Astrocyte (in vitro differentiated cells and primary cell): ENCODE data around the gene JTB. TPM values are rescaled to one million over a fixed set of nuclear protein-coding genes. Genes with fewer than 3 reads are reported as not detected.

Source experiments
- DNase-seq: peaks from one replicate; pipeline ENCODE4 v3.0.0-alpha.2; 2010; ENCODE audit warnings: low read depth
- FAIRE-seq: peaks from 2 replicates; lab custom pipeline; 2011; peaks lifted over from hg19 to GRCh38; lab: Jason Lieb, UNC
- H2AFZ ChIP-seq: 2 replicates; pipeline ENCODE4 v1.6.0; 2012; ENCODE audit warnings: low read depth, low read length, inconsistent platforms
- H3K27ac ChIP-seq: 2 replicates; pipeline ENCODE4 v1.5.1; 2011; ENCODE audit warnings: low read depth, low read length, inconsistent platforms
- H3K27me3 ChIP-seq: 2 replicates; pipeline ENCODE4 v1.6.0; 2011; ENCODE audit warnings: low read length, inconsistent platforms; ENCODE audit not compliant: insufficient read depth
- H3K36me3 ChIP-seq: 2 replicates; pipeline ENCODE4 v1.5.1; 2011; ENCODE audit warnings: low read length, inconsistent platforms; ENCODE audit not compliant: insufficient read depth
- H3K4me1 ChIP-seq: 2 replicates; pipeline ENCODE4 v1.5.1; 2011; ENCODE audit warnings: low read length, inconsistent platforms; ENCODE audit not compliant: insufficient read depth
- H3K4me2 ChIP-seq: 2 replicates; pipeline ENCODE4 v1.6.0; 2012; ENCODE audit warnings: low read length, inconsistent platforms
- H3K4me3 ChIP-seq: 2 replicates; pipeline ENCODE4 v1.5.1; 2011; ENCODE audit warnings: low read depth, mild to moderate bottlenecking, low read length, inconsistent platforms; ENCODE audit not compliant: insufficient read depth
- H3K79me2 ChIP-seq: 2 replicates; pipeline ENCODE4 v1.6.0; 2012; ENCODE audit warnings: mild to moderate bottlenecking, low read length, inconsistent platforms; ENCODE audit not compliant: insufficient read depth
- H3K9ac ChIP-seq: 2 replicates; pipeline ENCODE4 v1.6.0; 2012; ENCODE audit warnings: mild to moderate bottlenecking, low read length, inconsistent platforms
- H3K9me3 ChIP-seq: 2 replicates; pipeline ENCODE4 v1.5.1; 2012; ENCODE audit warnings: low read depth, mild to moderate bottlenecking, low read length, inconsistent platforms; ENCODE audit not compliant: insufficient read depth
- H4K20me1 ChIP-seq: 2 replicates; pipeline ENCODE4 v1.6.0; 2012; ENCODE audit warnings: low read length, inconsistent platforms; ENCODE audit not compliant: insufficient read depth
- H3K27ac Mint-ChIP-seq: one replicate; pipeline ENCODE4 v1.8.0; 2021; ENCODE audit warnings: mild to moderate bottlenecking, mixed read lengths; ENCODE audit not compliant: unreplicated experiment
- H3K27me3 Mint-ChIP-seq: one replicate; pipeline ENCODE4 v1.8.0; 2021; ENCODE audit warnings: low read depth, mixed read lengths; ENCODE audit not compliant: unreplicated experiment
- H3K36me3 Mint-ChIP-seq: one replicate; pipeline ENCODE4 v1.8.0; 2021; ENCODE audit warnings: low read depth, mixed read lengths; ENCODE audit not compliant: unreplicated experiment
- H3K4me1 Mint-ChIP-seq: one replicate; pipeline ENCODE4 v1.8.0; 2021; ENCODE audit warnings: low read depth, mixed read lengths; ENCODE audit not compliant: unreplicated experiment
- H3K4me3 Mint-ChIP-seq: one replicate; pipeline ENCODE4 v1.8.0; 2021; ENCODE audit warnings: mild to moderate bottlenecking, moderate library complexity, mixed read lengths; ENCODE audit not compliant: unreplicated experiment
- H3K9me3 Mint-ChIP-seq: one replicate; pipeline ENCODE4 v1.8.0; 2021; ENCODE audit warnings: mild to moderate bottlenecking, mixed read lengths; ENCODE audit not compliant: unreplicated experiment
- CTCF ChIP-seq: IDR thresholded peaks from 2 replicates; pipeline ENCODE4 v1.5.1; 2011; ENCODE audit warnings: low read depth, mild to moderate bottlenecking, inconsistent platforms, low read length, moderate library complexity; ENCODE audit not compliant: insufficient read depth
- EZH2 ChIP-seq: IDR thresholded peaks from 2 replicates; pipeline ENCODE4 v1.6.1; 2012; ENCODE audit warnings: mild to moderate bottlenecking, low read length, inconsistent platforms; ENCODE audit not compliant: insufficient read depth
- total RNA-seq: library from RNA; stranded (reverse); gene quantifications from 2 replicates; pipeline ENCODE4 v1.2.1, GENCODE V29; 2021

Gene JTB
- total RNA-seq, 1 donor from 2014 or later, result 103 TPM

GRCh38 chr1:153953859-153954365 lies 23.6 kb downstream of the JTB start:
- TF ChIP-seq CTCF, result no peak
- TF ChIP-seq EZH2, result no peak
- peaks cover 19% of the 10 kb centered on the region for H3K4me1 Mint-ChIP-seq
- no peaks in the 10 kb centered on the region for H3K9me3 ChIP-seq

GRCh38 chr1:153951801-153952200 lies 25.7 kb downstream of the JTB start:
- Mint-ChIP-seq H3K4me1 (peaks cover 13% of the 10 kb centered on the region), H3K27ac (no peak overlapping the region)
- peaks cover 17% of the 10 kb centered on the region for H3K36me3 ChIP-seq

More at GRCh38 chr1:153953859-153954365, 23.6 kb downstream of the JTB start:
- no peak for DNase-seq
- FAIRE-seq, result no peak
- H4K20me1 ChIP-seq, result peaks cover 66% of the 10 kb centered on the region
- H3K27me3 Mint-ChIP-seq, result no peaks in the 10 kb centered on the region
- H3K4me3 ChIP-seq, result no peak overlapping the region
- H3K27me3 ChIP-seq, result no peaks in the 10 kb centered on the region
- H3K79me2 ChIP-seq, result peaks cover 52% of the 10 kb centered on the region
- peaks cover 13% of the 10 kb centered on the region for H3K36me3 ChIP-seq
- no peak overlapping the region for H3K27ac ChIP-seq
- peaks cover 16% of the 10 kb centered on the region for H3K36me3 Mint-ChIP-seq
- H3K27ac Mint-ChIP-seq, result no peak overlapping the region
- H3K4me2 ChIP-seq, result no peak overlapping the region
- H3K9me3 Mint-ChIP-seq, result no peaks in the 10 kb centered on the region
- H3K9ac ChIP-seq, result no peak overlapping the region
- peaks cover 12% of the 10 kb centered on the region for H3K4me1 ChIP-seq
- no peak overlapping the region for H2AFZ ChIP-seq
- H3K4me3 Mint-ChIP-seq, result peak overlapping the region; percentile 3

More at GRCh38 chr1:153951801-153952200, 25.7 kb downstream of the JTB start:
- no peak overlapping the region for H2AFZ ChIP-seq
- H3K27ac ChIP-seq, result no peak overlapping the region
- H3K27me3 ChIP-seq, result no peaks in the 10 kb centered on the region
- H4K20me1 ChIP-seq, result peaks cover 54% of the 10 kb centered on the region
- H3K4me2 ChIP-seq, result no peak overlapping the region
- no peaks in the 10 kb centered on the region for H3K9me3 Mint-ChIP-seq
- H3K4me3 Mint-ChIP-seq, result no peak overlapping the region
- H3K4me3 ChIP-seq, result no peak overlapping the region
- peaks cover 14% of the 10 kb centered on the region for H3K36me3 Mint-ChIP-seq
- no peak for TF ChIP-seq CTCF
- TF ChIP-seq EZH2, result no peak
- H3K79me2 ChIP-seq, result peaks cover 37% of the 10 kb centered on the region
- DNase-seq (no peak), FAIRE-seq (no peak)
- peaks cover 4% of the 10 kb centered on the region for H3K4me1 ChIP-seq
- no peaks in the 10 kb centered on the region for H3K27me3 Mint-ChIP-seq
- no peak overlapping the region for H3K9ac ChIP-seq
- no peaks in the 10 kb centered on the region for H3K9me3 ChIP-seq
